GM21526 (cell line): ENCODE measurements around the gene CD109.
"Not testable (repeated sequence)": the region's sequence is repeated elsewhere in the genome, so short reads cannot be mapped to it uniquely, and the experiment has no call there.

Experiments
- ATAC-seq: cut with Tn5 transposase; IDR thresholded peaks from one replicate; pipeline ENCODE4 v1.9.1; 2021; ENCODE audit warnings: moderate library complexity; ENCODE audit not compliant: unreplicated experiment, low FRiP score

Gene CD109

DNA sequence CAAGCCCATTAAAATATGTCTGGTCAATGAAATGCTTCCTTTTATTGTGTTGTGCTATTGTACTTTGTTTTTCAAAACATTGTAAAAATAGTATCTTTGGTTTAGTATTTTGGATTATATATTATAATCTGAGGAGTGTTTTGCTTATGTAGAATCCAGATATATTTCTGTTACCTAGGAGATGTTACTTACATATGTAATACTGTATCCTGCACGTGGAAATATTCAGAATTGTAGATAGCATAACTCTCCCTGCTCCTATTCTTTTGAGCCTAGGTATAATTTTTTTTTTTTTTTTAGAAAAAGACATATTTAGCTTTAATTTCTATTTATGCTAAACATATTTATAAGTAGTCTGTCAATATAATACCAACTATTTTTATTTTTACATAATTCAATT is 130.6 kb downstream of the CD109 start:
- no peak for ATAC-seq

DNA sequence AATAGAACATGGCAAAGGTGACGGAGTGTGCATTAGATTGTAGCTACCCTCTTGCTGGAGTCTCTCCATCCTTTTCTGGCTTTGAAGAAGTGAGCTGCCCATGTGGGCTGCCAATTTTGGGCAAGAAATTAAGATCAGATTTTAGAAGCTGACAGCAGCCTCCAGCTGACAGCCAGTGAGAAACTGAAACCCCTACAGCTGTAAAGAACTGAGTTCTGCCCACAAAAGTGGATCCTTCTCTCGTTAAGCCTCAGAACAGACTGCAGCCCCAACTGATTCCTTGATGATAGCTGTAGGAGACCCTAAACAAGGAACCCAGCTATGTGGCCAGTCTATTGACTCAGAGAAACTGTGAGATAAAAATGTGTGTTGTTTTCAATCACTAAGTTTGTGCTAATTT is 134.1 kb downstream of the CD109 start:
- ATAC-seq = no peak

DNA sequence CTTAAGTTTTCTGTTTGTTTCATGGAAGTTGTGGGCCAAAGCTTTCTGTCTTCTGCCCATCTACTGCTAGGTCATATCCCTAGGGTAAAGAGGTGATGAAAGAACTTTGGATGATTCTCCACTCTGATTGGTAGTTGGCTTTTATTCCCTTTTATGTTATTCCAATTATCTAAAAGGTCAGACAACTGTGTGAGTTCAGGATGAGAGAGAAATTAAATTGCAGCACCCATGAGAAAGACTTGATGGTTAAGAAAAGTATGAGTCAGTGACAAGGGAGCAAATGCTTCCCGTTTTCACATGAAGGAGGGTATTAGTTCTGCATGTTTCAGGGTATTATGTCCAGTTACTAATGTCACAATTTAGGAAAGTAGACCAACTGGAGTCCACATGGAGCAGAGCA is 136.3 kb downstream of the CD109 start:
- no peak for ATAC-seq

DNA sequence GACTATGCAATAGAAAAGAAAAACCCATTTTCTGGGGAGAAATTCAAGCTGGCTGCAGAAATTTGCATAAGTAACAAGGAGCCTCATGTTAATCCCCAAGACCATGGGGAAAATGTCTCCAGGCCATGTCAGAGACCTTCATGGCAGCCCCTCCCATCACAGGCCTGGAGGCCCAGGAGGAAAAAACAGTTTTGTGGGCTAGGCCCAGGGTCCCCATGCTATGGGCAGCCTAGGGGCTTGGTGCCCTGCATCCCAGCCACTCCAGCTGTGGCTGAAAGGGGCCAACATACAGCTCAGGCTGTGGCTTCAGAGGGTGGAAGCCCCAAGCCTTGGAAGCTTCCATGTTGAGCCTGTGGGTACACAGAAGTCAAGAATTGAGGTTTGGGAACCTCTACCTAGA is 148.7 kb downstream of the CD109 start:
- ATAC-seq = not testable (repeated sequence)

DNA sequence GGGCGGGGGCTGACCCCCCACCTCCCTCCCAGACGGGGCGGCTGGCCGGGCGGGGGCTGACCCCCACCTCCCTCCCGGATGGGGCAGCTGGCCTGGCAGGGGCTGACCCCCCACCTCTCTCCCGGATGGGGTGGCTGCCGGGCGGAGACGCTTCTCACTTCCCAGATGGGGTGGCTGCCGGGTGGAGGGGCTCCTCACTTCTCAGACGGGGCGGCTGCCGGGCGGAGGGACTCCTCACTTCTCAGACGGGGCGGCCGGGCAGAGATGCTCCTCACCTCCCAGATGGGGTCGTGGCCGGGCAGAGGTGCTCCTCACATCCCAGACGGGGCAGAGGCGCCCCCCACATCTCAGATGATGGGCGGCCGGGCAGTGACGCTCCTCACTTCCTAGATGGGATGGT is 155.0 kb downstream of the CD109 start:
- not testable (repeated sequence) for ATAC-seq

DNA sequence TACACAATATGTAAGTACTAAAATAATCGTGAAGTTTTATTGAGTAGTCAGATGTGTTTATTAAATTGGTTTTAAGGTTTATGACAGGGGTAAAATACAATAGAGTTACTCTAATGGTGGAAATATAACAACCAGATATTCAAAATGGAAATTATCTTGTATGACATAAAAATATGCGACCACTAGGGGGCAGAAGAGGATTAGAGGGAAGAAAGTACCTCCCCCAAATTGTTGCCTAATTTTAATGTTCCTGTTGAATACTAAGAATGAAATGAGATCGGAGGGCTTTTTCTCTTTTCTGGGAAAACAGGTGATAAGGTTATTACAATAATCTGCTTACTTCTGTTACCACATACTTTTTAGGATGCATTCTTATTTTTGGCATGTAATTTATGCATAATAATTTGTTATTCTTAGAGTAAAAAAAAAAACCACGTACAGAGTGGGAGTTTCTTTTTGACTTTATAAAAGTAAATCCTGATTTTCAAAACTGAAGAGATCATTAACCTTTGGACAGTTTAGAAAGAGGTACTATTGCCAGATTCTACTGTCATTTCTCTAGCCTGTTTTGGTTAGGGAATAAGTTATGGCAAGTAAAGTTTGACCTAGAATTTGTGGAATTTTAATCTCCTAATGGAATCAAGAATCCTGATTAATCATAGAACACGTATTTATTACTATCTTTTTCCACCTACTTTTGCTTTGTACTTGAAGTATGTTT is 159.2 kb downstream of the CD109 start:
- peak; percentile 85 for ATAC-seq

DNA sequence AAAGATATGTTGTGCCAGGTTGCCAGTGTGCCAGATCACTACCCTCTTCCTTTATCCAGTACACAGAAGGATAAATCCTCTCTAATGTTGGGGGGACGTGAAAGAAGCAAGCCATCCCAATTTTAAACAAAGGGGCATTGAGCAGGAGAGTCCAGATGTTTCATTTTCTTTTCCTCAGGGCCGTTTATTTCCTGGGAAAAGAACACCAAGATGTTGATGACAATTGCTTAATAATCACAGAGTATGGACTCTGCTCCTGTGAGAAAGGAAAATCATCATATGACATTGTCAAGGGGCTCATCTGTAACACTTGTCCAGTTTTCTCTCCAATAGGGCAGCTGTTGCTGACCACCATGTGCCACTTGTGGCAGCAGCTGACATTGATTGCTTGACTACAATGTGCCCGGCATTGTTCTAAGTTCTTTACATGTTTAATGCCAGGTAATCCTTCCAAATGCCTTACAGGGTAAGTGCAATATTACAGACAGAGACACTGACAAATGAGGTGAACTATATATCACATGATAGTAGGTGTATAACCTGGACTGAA is 161.4 kb downstream of the CD109 start:
- no peak for ATAC-seq

DNA sequence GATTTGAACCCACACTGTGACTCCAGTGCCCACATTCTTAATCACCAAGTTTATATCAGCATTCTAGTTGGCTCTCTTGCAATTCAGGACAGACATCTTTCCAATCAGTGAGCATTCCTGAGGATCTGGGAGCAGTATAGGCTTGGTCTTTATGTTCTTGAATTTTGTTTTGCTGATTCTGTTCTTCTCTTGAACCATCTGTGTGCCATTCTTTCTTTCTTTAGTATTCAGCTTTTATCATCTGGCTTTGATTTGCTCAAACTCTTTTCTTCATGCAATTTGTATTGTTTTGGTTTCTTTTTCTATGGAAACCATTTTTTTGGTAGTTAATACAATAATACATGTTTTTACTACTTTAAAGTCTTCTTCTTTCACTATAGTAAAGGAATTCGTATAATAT is 162.4 kb downstream of the CD109 start:
- ATAC-seq = no peak

DNA sequence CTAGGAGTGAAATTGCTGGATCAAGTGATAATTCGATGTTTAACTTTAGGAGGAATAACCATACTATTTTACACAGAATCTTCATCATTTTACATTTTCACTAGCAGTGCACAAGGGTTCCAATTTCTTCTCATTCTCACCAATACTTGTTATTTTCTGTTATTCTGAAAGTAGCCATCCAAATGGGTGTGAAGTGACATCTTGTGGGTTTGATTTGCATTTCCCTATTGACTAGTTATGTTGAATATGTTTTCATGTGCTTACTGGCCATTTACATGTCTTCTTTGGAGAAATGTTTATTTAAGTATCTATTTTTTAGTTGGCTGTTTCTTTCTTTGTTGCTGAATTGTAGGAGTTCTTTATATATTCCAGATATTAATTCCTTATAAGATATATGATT is 164.3 kb downstream of the CD109 start:
- ATAC-seq = no peak

DNA sequence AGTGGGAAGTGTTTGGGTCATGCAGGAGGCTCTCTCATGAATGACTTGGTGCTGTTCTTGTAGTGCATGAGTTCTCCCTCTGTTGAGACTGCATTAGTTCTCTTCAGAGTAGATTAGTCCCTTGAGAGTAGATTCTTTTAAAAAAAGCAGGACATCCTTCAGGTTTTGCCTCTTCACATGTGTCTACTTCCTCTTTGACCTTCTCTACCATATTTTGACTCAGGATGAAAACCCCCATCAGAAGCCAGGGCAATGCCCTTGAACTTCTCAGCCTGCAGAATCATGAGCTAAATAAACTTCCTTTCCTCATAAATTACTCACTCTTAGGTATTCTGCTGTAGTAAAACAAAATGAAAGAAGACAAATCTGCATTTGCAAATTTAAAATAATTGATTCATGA is 170.3 kb downstream of the CD109 start:
- ATAC-seq = no peak

DNA sequence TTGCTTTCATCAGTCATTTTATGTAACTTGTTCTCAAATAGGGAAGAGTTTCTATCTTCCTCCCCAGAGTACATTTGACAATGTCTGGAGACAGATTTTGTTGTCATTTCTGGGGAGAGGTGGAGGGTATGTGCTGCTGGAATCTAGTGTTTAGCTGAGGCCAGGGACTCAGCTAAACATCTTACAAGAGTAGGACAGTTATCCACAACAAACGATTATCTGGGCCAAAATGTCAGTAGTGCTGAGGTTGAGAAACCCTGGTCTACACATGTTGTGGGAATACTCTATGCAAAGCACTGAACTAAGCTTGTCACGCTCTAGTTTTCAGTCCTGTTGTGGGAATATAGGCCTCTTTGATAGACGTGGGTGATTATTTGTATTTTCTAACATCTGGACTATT is 171.4 kb downstream of the CD109 start:
- no peak for ATAC-seq

DNA sequence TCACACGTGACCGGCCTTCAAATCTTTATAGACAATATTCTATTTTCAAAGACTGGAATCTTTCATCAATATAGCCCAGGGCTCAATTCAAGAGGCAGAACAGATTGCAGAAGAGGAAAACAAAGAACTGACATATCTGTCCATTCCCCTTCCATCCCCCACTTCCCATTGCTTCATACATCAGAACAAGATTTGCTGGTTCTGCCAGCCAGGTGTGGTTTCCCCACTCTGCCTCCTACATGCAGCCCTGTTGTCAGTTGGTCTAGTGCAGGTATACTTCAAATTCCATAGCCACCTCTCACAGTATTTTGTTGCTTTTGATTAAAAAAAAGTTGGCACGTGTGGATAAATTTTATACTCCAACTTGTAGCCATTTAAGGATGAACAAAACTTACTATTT is 174.9 kb downstream of the CD109 start:
- no peak for ATAC-seq

DNA sequence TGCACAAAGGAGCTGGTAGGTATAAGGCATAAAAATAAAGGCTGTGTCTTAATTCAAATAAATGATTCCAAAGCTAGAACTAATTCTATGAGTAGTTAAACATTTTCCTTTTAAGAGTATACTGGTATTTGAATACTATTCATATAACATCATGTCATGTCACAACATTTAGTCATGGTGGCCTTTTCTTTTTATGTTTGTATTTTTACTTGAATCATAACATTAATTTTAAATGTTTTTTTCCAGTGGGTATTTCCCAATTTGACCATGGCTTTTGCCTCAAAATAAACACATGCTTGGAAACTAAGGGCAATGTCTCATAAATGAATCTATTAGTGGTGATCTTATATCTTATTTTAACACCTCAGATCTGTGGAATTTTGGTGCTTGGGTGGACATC is 177.1 kb downstream of the CD109 start:
- ATAC-seq = no peak
